Measurements from ENCODE around the gene AGRN.

- no peak for TF ChIP-seq CTCF (IDR thresholded peaks at IDR 0.05)
- no peak for TF ChIP-seq POLR2A (IDR thresholded peaks at IDR 0.05)
- no peak for TF ChIP-seq EP300 (IDR thresholded peaks at IDR 0.05)
Observed at GRCh38 chr1:1067860-1068516, 48.1 kb downstream of the AGRN start.

Data from suprapubic skin (tissue), 3 donors.